Measurements from ENCODE around the gene C17orf107.

DNA sequence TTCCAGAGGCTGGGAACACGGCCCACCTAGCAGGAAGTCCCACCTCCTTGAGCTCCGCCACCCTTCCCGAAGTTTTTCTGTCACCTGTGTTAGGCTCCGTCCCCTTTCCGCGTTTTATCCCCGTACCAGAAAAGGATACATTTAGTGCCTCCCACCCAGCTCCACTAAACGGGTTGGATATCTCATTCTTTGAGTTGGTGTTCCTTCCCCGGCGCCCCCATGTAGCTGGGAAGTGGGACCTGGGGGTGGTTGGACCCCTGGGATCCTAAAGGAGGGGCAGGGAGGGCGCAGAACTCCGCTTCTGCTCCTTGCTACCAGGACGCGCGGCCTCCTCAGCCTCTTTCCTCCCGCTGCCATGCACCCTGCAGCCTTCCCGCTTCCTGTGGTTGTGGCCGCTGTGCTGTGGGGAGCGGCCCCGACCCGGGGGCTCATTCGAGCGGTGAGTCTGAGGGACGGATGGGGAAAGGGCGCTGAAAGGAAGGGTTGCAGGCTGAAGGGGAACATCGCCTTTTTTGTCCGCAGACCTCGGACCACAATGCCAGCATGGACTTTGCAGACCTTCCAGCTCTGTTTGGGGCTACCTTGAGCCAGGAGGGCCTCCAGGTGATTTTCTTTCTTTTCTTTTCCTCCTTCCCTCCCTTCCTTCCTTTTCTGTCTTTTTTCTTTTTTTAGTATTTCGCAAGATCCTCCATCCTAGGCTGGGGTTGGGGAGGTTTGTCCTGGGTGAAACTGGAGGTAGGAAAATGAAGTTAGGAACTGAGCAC, 41.4 kb downstream of the C17orf107 start:
- TF ChIP-seq EZH2phosphoT487 (IDR thresholded peaks at IDR 0.05; ENCODE audit: low read depth, severe bottlenecking, unreplicated experiment) (no peak), EZH2 (IDR thresholded peaks at IDR 0.05; ENCODE audit: borderline replicate concordance) (no peak), CTCF (IDR thresholded peaks at IDR 0.05; ENCODE audit: poor library complexity) (no peak)

Data from hepatocyte (in vitro differentiated cells).